DOHH2 (cell line): Measurements from ENCODE around the gene GPR176.
"Not testable (repeated sequence)": the region's sequence is repeated elsewhere in the genome, so short reads cannot be mapped to it uniquely, and the experiment has no call there.

Experiments
- H3F3A ChIP-seq: fragments of 200-600 bp; sonication (generic), shearing (Covaris generic); 2 replicates; pipeline ENCODE4 v1.6.0; 2016; ENCODE audit warnings: antibody characterized with exemption, mild to moderate bottlenecking; ENCODE audit not compliant: control insufficient read depth, insufficient read depth
- H3K27ac ChIP-seq: fragments of 200-600 bp; sonication (generic); 2 replicates; pipeline ENCODE4 v1.5.1; 2014; ENCODE audit warnings: low read depth, mild to moderate bottlenecking, low read length, moderate library complexity
- H3K27me3 ChIP-seq: fragments of 200-600 bp; sonication (generic); 2 replicates; pipeline ENCODE4 v1.6.1; 2014; ENCODE audit warnings: mild to moderate bottlenecking, low read length, mixed read lengths; ENCODE audit not compliant: control insufficient read depth
- H3K36me3 ChIP-seq: fragments of 200-600 bp; sonication (generic); 2 replicates; pipeline ENCODE4 v1.6.1; 2014; ENCODE audit warnings: mild to moderate bottlenecking, low read length, moderate library complexity, mixed read lengths; ENCODE audit not compliant: control insufficient read depth
- H3K4me1 ChIP-seq: fragments of 200-600 bp; sonication (generic); 2 replicates; pipeline ENCODE4 v1.6.1; 2014; ENCODE audit warnings: mild to moderate bottlenecking, low read length, mixed read lengths; ENCODE audit not compliant: control insufficient read depth
- H3K4me2 ChIP-seq: fragments of 200-600 bp; sonication (generic); 2 replicates; pipeline ENCODE4 v1.6.0; 2014; ENCODE audit warnings: mild to moderate bottlenecking, low read length, moderate library complexity
- H3K4me3 ChIP-seq: fragments of 200-600 bp; sonication (generic); 2 replicates; pipeline ENCODE4 v1.5.1; 2014; ENCODE audit warnings: mild to moderate bottlenecking, low read length, mixed read lengths
- H3K79me2 ChIP-seq: fragments of 200-600 bp; sonication (generic); 2 replicates; pipeline ENCODE4 v1.6.1; 2014; ENCODE audit warnings: mild to moderate bottlenecking, low read length, mixed read lengths; ENCODE audit not compliant: control insufficient read depth
- H3K9me2 ChIP-seq: fragments of 200-600 bp; sonication (generic); replicated peaks from 2 replicates; pipeline ENCODE4 v1.6.1; 2014; ENCODE audit warnings: mild to moderate bottlenecking, low read length, mixed read lengths; ENCODE audit not compliant: control insufficient read depth
- H3K9me3 ChIP-seq: fragments of 200-600 bp; sonication (generic); 2 replicates; pipeline ENCODE4 v1.6.1; 2014; ENCODE audit warnings: antibody characterized with exemption, low read length, mixed read lengths; ENCODE audit not compliant: control insufficient read depth, insufficient read depth
- H4K20me1 ChIP-seq: fragments of 200-600 bp; sonication (generic); 2 replicates; pipeline ENCODE4 v1.6.0; 2014; ENCODE audit warnings: low read depth, mild to moderate bottlenecking, antibody characterized with exemption, low read length, moderate library complexity; ENCODE audit not compliant: control insufficient read depth, insufficient read depth
- CTCF ChIP-seq: fragments of 200-600 bp; sonication (generic); IDR thresholded peaks from one replicate; pipeline ENCODE4 v1.5.1; 2014; ENCODE audit warnings: antibody characterized with exemption, mild to moderate bottlenecking, low read depth, low read length; ENCODE audit not compliant: poor library complexity, severe bottlenecking
- EZH2phosphoT487 ChIP-seq: fragments of 200-600 bp; sonication (generic); IDR thresholded peaks from 2 replicates; pipeline ENCODE4 v1.6.1; 2017; ENCODE audit warnings: borderline replicate concordance, mild to moderate bottlenecking, antibody characterized with exemption, low read length, moderate library complexity, mixed read lengths

GPR176 gene

DNA sequence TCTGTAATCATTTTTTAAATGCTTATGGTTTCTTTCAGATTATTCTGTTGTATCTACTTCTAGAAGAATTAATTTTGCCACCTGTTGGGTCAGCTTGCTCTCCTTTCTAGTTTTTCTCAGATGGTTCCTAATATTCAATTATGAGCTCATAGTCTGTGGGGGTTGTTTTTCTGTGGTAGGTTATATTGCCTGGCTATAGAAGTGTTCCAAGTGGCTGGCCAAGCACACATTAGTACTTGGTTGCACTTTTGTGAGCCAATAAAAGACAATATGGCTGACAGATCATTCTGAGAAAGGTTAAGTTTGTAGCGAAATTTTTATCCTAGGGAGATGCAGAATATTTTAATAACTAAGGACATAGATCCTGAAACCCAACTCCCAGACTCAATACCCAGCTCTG is 105.6 kb downstream of the GPR176 start:
- TF ChIP-seq EZH2phosphoT487 (no peak), CTCF (no peak)
- no peaks in the 10 kb centered on the region for H3K36me3 ChIP-seq
- no peak overlapping the region for H3K4me2 ChIP-seq
- H3K27ac ChIP-seq, result no peak overlapping the region
- no peaks in the 10 kb centered on the region for H4K20me1 ChIP-seq
- no peaks in the 10 kb centered on the region for H3K9me2 ChIP-seq
- no peaks in the 10 kb centered on the region for H3F3A ChIP-seq
- H3K27me3 ChIP-seq, result peaks cover 20% of the 10 kb centered on the region
- no peaks in the 10 kb centered on the region for H3K79me2 ChIP-seq
- H3K4me3 ChIP-seq, result no peak overlapping the region
- H3K4me1 ChIP-seq, result no peaks in the 10 kb centered on the region
- no peaks in the 10 kb centered on the region for H3K9me3 ChIP-seq

DNA sequence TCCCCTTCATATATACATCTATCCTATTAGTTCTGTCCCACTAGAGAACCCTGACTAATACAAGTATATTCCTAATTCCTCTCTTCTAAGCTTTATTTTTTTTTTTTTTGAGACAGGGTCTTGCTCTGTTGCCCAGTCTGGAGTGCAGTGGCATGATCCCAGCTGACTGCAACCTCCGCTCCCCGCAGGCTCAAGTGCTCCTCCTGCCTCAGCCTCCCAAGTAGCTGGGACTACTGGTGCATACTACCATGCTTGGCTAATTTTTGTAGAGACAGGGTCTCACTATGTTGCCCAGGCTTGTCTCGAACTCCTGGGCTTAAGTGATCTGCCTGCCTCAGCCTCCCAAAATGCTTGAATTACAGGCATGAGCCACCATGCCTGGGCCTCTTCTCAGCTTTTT is 107.4 kb downstream of the GPR176 start:
- H3K27me3 ChIP-seq, result peaks cover 28% of the 10 kb centered on the region
- H3K4me2 ChIP-seq, H3K9me3 ChIP-seq: not testable (repeated sequence)

DNA sequence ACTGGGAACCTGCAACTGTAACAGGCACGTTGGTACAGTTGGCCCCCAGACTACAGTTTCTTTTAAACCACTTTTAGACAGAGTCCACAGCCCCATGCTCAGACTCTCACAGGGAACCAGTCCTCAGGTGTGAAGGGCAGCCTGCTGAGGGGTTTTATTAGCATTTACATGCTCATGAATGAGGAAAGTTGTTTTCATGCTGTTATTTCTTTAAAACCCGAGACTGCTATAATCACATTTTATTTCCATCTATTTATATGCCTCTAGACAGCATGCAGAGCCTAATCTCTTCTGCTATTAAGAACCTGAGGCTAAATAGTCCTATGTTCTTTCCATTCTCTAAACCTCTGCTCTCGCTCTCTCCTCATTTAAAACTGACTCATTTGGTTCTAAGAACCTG is 111.2 kb downstream of the GPR176 start:
- Histone ChIP-seq H3K79me2 (no peaks in the 10 kb centered on the region), H3K27me3 (peaks cover 19% of the 10 kb centered on the region), H3F3A (no peaks in the 10 kb centered on the region), H3K4me1 (no peaks in the 10 kb centered on the region), H3K9me3 (no peaks in the 10 kb centered on the region), H3K9me2 (no peaks in the 10 kb centered on the region), H4K20me1 (no peaks in the 10 kb centered on the region), H3K4me2 (no peak overlapping the region), H3K27ac (no peak overlapping the region), H3K36me3 (no peaks in the 10 kb centered on the region), H3K4me3 (no peak overlapping the region)
- TF ChIP-seq CTCF (no peak), EZH2phosphoT487 (no peak)

More for the DNA sequence above, 107.4 kb downstream of the GPR176 start:
- H3K27ac ChIP-seq, H3K79me2 ChIP-seq, H4K20me1 ChIP-seq, H3K4me1 ChIP-seq, H3F3A ChIP-seq, H3K36me3 ChIP-seq, H3K4me3 ChIP-seq, H3K9me2 ChIP-seq: not testable (repeated sequence)

DNA sequence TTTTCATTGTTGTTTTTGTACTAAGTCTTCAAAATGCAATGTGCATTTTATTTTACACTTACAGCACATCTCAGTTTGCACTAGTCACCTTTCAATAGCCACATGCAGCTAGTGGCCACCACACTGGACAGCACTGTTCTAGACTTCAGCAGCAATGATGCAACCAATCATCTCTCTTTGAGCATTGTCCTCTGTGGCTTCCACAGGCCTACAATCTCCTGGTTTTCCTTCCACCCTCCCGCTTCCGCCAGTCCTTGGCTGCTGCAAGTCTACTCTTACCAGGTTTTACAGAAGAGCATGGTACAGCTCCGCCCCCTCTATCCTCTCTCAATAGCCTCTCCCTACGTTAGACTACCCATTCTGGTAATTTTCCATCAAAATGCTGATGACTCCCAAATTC is 112.3 kb downstream of the GPR176 start:
- TF ChIP-seq EZH2phosphoT487 (no peak), CTCF (no peak)
- H3K79me2 ChIP-seq, result no peaks in the 10 kb centered on the region
- H3K27ac ChIP-seq, result no peak overlapping the region
- no peaks in the 10 kb centered on the region for H3K36me3 ChIP-seq
- no peaks in the 10 kb centered on the region for H4K20me1 ChIP-seq
- H3K9me3 ChIP-seq, result no peaks in the 10 kb centered on the region
- H3K4me3 ChIP-seq, result no peak overlapping the region
- no peak overlapping the region for H3K4me2 ChIP-seq
- no peaks in the 10 kb centered on the region for H3K4me1 ChIP-seq
- H3F3A ChIP-seq, result no peaks in the 10 kb centered on the region
- H3K9me2 ChIP-seq, result no peaks in the 10 kb centered on the region
- H3K27me3 ChIP-seq, result peaks cover 19% of the 10 kb centered on the region
